ENCODE results near the gene RCSD1.
"Not testable (repeated sequence)": the region's sequence is repeated elsewhere in the genome, so short reads cannot be mapped to it uniquely, and the experiment has no call there.

RCSD1 gene

GRCh38 chr1:167719715-167720421 lies 89.8 kb downstream of the RCSD1 start:
- DNase-seq, result not testable (repeated sequence)

GRCh38 chr1:167720965-167721616 lies 91.1 kb downstream of the RCSD1 start:
- DNase-seq, result peak; percentile 14

- peak; percentile 94 for DNase-seq
Measured at GRCh38 chr1:167721617-167722151, 91.7 kb downstream of the RCSD1 start, which contains the start of gene MPZL1. TSS of gene MPZL1 (plus strand) at chr1:167721982. CDS start at chr1:167722152, 170 bp downstream.

- peak; percentile 22 for DNase-seq
Measured at GRCh38 chr1:167722152-167722869, 92.3 kb downstream of the RCSD1 start.

- no peak for DNase-seq
Measured at GRCh38 chr1:167722870-167723251, 92.8 kb downstream of the RCSD1 start.

- DNase-seq, result no peak
Measured at GRCh38 chr1:167723707-167724323, 93.8 kb downstream of the RCSD1 start.

- DNase-seq, result no peak
Measured at GRCh38 chr1:167726008-167726407, 96.0 kb downstream of the RCSD1 start.

GRCh38 chr1:167728818-167729410 lies 98.9 kb downstream of the RCSD1 start:
- DNase-seq, result no peak

GRCh38 chr1:167734227-167734626 lies 104.2 kb downstream of the RCSD1 start:
- no peak for DNase-seq

- DNase-seq, result no peak
Measured at GRCh38 chr1:167734841-167735240, 104.8 kb downstream of the RCSD1 start.

GRCh38 chr1:167737169-167737568 lies 107.1 kb downstream of the RCSD1 start:
- no peak for DNase-seq

- no peak for DNase-seq
Measured at GRCh38 chr1:167738158-167738557, 108.1 kb downstream of the RCSD1 start.

GRCh38 chr1:167739752-167740151 lies 109.7 kb downstream of the RCSD1 start:
- no peak for DNase-seq

GRCh38 chr1:167741103-167741502 lies 111.1 kb downstream of the RCSD1 start:
- not testable (repeated sequence) for DNase-seq

GRCh38 chr1:167742392-167743057 lies 112.5 kb downstream of the RCSD1 start:
- not testable (repeated sequence) for DNase-seq

GRCh38 chr1:167744901-167745300 lies 114.9 kb downstream of the RCSD1 start:
- no peak for DNase-seq

GRCh38 chr1:167746013-167746672 lies 116.1 kb downstream of the RCSD1 start:
- DNase-seq, result no peak

- DNase-seq, result no peak
Measured at GRCh38 chr1:167746988-167747655, 117.1 kb downstream of the RCSD1 start.

- no peak for DNase-seq
Measured at GRCh38 chr1:167747988-167748387, 118.0 kb downstream of the RCSD1 start.

GRCh38 chr1:167748906-167749305 lies 118.9 kb downstream of the RCSD1 start:
- DNase-seq, result no peak

- DNase-seq, result no peak
Measured at GRCh38 chr1:167749741-167750140, 119.7 kb downstream of the RCSD1 start.

All from CD4-positive, alpha-beta T cell treated with Interleukin-12 subunit alpha and Interleukin-12 subunit beta, for 1 hour (primary cell).